ENCODE measurements around the gene SH3PXD2A. TPM values are rescaled to one million over a fixed set of nuclear protein-coding genes. Genes with fewer than 3 reads are reported as not detected.

SH3PXD2A gene
- total RNA-seq, 2 experiments from 2014 or later: 6.9 to 7.0 TPM

GRCh38 chr10:103630156-103630555 is 225.2 kb downstream of the SH3PXD2A start:
- H3K27ac Mint-ChIP-seq: no peak overlapping the region
- no peak overlapping the region for H3K4me3 ChIP-seq (ENCODE audit: low read length)
- no peaks in the 10 kb centered on the region for H3K4me1 Mint-ChIP-seq (ENCODE audit: low read depth)
- H3K36me3 ChIP-seq (ENCODE audit: insufficient read depth, low read length): peaks cover 13% of the 10 kb centered on the region
- no peaks in the 10 kb centered on the region for H3K9me3 Mint-ChIP-seq
- intact Hi-C loops (cut with DNase I, micrococcal nuclease): no loop called here
- CTCF ChIA-PET: no interaction called here
- no peaks in the 10 kb centered on the region for H3K27me3 ChIP-seq (ENCODE audit: control insufficient read depth in 1 of 2, insufficient read depth in 2 of 2, low read length in 2 of 2)
- H3K4me1 ChIP-seq (ENCODE audit: insufficient read depth, low read length): no peaks in the 10 kb centered on the region
- no peak overlapping the region for H3K4me3 Mint-ChIP-seq
- DNase-seq: no peak
- TF ChIP-seq, protein P1, sequence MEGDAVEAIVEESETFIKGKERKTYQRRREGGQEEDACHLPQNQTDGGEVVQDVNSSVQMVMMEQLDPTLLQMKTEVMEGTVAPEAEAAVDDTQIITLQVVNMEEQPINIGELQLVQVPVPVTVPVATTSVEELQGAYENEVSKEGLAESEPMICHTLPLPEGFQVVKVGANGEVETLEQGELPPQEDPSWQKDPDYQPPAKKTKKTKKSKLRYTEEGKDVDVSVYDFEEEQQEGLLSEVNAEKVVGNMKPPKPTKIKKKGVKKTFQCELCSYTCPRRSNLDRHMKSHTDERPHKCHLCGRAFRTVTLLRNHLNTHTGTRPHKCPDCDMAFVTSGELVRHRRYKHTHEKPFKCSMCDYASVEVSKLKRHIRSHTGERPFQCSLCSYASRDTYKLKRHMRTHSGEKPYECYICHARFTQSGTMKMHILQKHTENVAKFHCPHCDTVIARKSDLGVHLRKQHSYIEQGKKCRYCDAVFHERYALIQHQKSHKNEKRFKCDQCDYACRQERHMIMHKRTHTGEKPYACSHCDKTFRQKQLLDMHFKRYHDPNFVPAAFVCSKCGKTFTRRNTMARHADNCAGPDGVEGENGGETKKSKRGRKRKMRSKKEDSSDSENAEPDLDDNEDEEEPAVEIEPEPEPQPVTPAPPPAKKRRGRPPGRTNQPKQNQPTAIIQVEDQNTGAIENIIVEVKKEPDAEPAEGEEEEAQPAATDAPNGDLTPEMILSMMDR (IDR thresholded peaks at IDR 0.05): no peak
- H3K9me3 ChIP-seq (ENCODE audit: control insufficient read depth in 1 of 2, insufficient read depth in 1 of 2, low read length in 2 of 2): no peaks in the 10 kb centered on the region
- no peak overlapping the region for H3K27ac ChIP-seq (ENCODE audit: low read depth in 1 of 2, low read length in 2 of 2)
- H3K27me3 Mint-ChIP-seq: no peaks in the 10 kb centered on the region
- H3K36me3 Mint-ChIP-seq (ENCODE audit: low read depth): peaks cover 4% of the 10 kb centered on the region
- POLR2A ChIA-PET: no interaction called here
- ATAC-seq (ENCODE audit: poor library complexity): no peak

DNA sequence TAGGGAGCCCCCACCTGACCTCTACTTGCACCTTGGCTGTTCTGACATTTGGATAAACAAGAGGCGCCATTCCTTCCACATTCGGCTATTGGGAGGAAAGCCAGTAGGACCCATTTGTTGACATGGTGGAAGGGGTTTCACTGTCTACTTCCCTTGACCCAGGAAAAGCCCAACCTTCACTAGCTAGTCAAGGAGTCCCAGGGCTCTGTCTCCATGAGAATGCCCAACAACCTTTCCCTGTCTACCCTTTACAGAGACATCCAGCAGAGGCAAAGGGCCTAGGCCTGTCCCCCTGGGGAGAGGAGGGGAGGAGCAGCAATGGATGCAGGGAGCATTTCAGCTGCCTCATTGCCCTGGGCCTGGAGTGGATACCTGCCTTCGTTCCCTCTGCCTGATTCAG is 225.8 kb downstream of the SH3PXD2A start:
- POLR2A ChIA-PET: interaction anchor here (0.7 kb wide), 1 partner anchor 396 kb away, joined by 3 read pairs; no protein-coding TSS in a partner anchor
- Histone ChIP-seq H3K36me3 (ENCODE audit: insufficient read depth, low read length) (peaks cover 13% of the 10 kb centered on the region), H3K4me3 (ENCODE audit: low read length) (no peak overlapping the region), H3K27me3 (ENCODE audit: control insufficient read depth in 1 of 2, insufficient read depth in 2 of 2, low read length in 2 of 2) (no peaks in the 10 kb centered on the region), H3K9me3 (ENCODE audit: control insufficient read depth in 1 of 2, insufficient read depth in 1 of 2, low read length in 2 of 2) (no peaks in the 10 kb centered on the region), H3K27ac (ENCODE audit: low read depth in 1 of 2, low read length in 2 of 2) (no peak overlapping the region), H3K4me1 (ENCODE audit: insufficient read depth, low read length) (no peaks in the 10 kb centered on the region)
- CTCF ChIA-PET: no interaction called here
- intact Hi-C loops (cut with DNase I, micrococcal nuclease): no loop called here
- ATAC-seq (ENCODE audit: poor library complexity) (no peak), DNase-seq (no peak)
- no peaks in the 10 kb centered on the region for H3K4me1 Mint-ChIP-seq (ENCODE audit: low read depth)
- H3K27ac Mint-ChIP-seq: no peak overlapping the region
- H3K4me3 Mint-ChIP-seq: no peak overlapping the region
- H3K36me3 Mint-ChIP-seq (ENCODE audit: low read depth): peaks cover 4% of the 10 kb centered on the region
- H3K27me3 Mint-ChIP-seq: no peaks in the 10 kb centered on the region
- H3K9me3 Mint-ChIP-seq: no peaks in the 10 kb centered on the region
- TF ChIP-seq, protein P1 (IDR thresholded peaks at IDR 0.05): no peak

DNA sequence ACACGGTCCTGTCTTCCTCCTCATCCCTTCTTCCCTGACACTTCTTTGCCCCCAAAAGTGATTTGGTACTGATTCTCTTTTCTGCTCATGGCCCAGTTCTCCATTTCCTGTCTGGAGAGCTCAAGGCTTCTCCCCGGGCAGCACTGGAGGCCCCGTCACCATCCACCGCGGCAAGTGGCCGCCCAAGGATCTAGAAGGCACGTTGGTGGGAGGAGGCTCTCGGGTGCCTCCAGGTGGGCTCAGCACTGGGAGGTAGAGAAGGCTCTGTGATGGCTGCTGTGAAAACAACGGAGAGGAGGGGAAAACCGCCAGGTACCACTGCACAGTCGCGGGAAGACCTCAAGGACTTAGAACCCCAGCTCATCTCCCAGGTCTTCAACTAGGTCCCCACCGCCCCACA is 227.5 kb downstream of the SH3PXD2A start:
- Histone ChIP-seq H3K4me1 (ENCODE audit: insufficient read depth, low read length) (no peaks in the 10 kb centered on the region), H3K9me3 (ENCODE audit: control insufficient read depth in 1 of 2, insufficient read depth in 1 of 2, low read length in 2 of 2) (no peaks in the 10 kb centered on the region), H3K4me3 (ENCODE audit: low read length) (no peak overlapping the region), H3K27ac (ENCODE audit: low read depth in 1 of 2, low read length in 2 of 2) (no peak overlapping the region), H3K27me3 (ENCODE audit: control insufficient read depth in 1 of 2, insufficient read depth in 2 of 2, low read length in 2 of 2) (no peaks in the 10 kb centered on the region), H3K36me3 (ENCODE audit: insufficient read depth, low read length) (peaks cover 13% of the 10 kb centered on the region)
- intact Hi-C loops (cut with DNase I, micrococcal nuclease): no loop called here
- no peak for DNase-seq
- Mint-ChIP-seq H3K27me3 (no peaks in the 10 kb centered on the region), H3K4me1 (ENCODE audit: low read depth) (no peaks in the 10 kb centered on the region), H3K36me3 (ENCODE audit: low read depth) (peaks cover 4% of the 10 kb centered on the region), H3K4me3 (no peak overlapping the region), H3K9me3 (no peaks in the 10 kb centered on the region), H3K27ac (no peak overlapping the region)
- ChIA-PET CTCF (no interaction called here), POLR2A (no interaction called here)
- TF ChIP-seq, protein P1 (IDR thresholded peaks at IDR 0.05): no peak
- ATAC-seq (ENCODE audit: poor library complexity): no peak
